DOHH2 (cell line): ENCODE results near the gene GLB1L.

Experiments
- EZH2phosphoT487 ChIP-seq: fragments of 200-600 bp; sonication (generic); IDR thresholded peaks from 2 replicates; pipeline ENCODE4 v1.6.1; 2017; ENCODE audit warnings: borderline replicate concordance, mild to moderate bottlenecking, antibody characterized with exemption, low read length, moderate library complexity, mixed read lengths
- TF ChIP-seq, protein P1 (sequence below): fragments of 200-600 bp; sonication (generic); IDR thresholded peaks from one replicate; pipeline ENCODE4 v1.5.1; 2014; ENCODE audit warnings: antibody characterized with exemption, mild to moderate bottlenecking, low read depth, low read length; ENCODE audit not compliant: poor library complexity, severe bottlenecking

DNA sequence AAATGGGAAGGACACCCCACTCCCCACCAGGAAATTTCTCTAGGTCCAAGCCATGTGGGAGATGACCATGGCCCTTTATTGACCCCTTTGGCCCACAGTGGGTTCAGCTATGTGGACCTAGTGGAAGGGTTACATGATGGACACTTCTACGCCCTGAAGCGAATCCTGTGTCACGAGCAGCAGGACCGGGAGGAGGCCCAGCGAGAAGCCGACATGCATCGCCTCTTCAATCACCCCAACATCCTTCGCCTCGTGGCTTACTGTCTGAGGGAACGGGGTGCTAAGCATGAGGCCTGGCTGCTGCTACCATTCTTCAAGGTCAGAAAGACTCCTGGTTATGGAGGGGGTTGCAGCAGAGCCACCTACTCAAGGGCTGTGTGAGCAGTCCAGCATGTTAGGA is 1.3 kb upstream of the GLB1L start:
- no peak for TF ChIP-seq EZH2phosphoT487
- TF ChIP-seq, protein P1, sequence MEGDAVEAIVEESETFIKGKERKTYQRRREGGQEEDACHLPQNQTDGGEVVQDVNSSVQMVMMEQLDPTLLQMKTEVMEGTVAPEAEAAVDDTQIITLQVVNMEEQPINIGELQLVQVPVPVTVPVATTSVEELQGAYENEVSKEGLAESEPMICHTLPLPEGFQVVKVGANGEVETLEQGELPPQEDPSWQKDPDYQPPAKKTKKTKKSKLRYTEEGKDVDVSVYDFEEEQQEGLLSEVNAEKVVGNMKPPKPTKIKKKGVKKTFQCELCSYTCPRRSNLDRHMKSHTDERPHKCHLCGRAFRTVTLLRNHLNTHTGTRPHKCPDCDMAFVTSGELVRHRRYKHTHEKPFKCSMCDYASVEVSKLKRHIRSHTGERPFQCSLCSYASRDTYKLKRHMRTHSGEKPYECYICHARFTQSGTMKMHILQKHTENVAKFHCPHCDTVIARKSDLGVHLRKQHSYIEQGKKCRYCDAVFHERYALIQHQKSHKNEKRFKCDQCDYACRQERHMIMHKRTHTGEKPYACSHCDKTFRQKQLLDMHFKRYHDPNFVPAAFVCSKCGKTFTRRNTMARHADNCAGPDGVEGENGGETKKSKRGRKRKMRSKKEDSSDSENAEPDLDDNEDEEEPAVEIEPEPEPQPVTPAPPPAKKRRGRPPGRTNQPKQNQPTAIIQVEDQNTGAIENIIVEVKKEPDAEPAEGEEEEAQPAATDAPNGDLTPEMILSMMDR = no peak
